Mononuclear cell (primary cell): ENCODE data around the gene SNX25. TPM values are rescaled to one million over a fixed set of nuclear protein-coding genes. Genes with fewer than 3 reads are reported as not detected.
"Not testable (repeated sequence)": the region's sequence is repeated elsewhere in the genome, so short reads cannot be mapped to it uniquely, and the experiment has no call there.

Source experiments
- H3K27me3 ChIP-seq: 2 replicates; pipeline ENCODE4 v1.6.0; 2011; ENCODE audit warnings: low read length, control low read depth; ENCODE audit not compliant: insufficient read depth
- H3K4me1 ChIP-seq: 2 replicates; pipeline ENCODE4 v1.5.1; 2011; ENCODE audit warnings: mild to moderate bottlenecking, low read length, control low read depth; ENCODE audit not compliant: insufficient read depth
- H3K4me3 ChIP-seq: 2 replicates; pipeline ENCODE4 v1.5.1; 2011; ENCODE audit warnings: mild to moderate bottlenecking, low read length, moderate library complexity
- H3K9me3 ChIP-seq: 2 replicates; pipeline ENCODE4 v1.5.1; 2011; ENCODE audit warnings: low read depth, mild to moderate bottlenecking, control low read depth, low read length
- total RNA-seq: library from RNA; depleted of rRNA; stranded (reverse); fragments of >200 nt; gene quantifications from one replicate; pipeline ENCODE4 v1.2.3, GENCODE V29; 2012

The SNX25 gene
- total RNA-seq, 1 donor = 30.1 TPM

DNA sequence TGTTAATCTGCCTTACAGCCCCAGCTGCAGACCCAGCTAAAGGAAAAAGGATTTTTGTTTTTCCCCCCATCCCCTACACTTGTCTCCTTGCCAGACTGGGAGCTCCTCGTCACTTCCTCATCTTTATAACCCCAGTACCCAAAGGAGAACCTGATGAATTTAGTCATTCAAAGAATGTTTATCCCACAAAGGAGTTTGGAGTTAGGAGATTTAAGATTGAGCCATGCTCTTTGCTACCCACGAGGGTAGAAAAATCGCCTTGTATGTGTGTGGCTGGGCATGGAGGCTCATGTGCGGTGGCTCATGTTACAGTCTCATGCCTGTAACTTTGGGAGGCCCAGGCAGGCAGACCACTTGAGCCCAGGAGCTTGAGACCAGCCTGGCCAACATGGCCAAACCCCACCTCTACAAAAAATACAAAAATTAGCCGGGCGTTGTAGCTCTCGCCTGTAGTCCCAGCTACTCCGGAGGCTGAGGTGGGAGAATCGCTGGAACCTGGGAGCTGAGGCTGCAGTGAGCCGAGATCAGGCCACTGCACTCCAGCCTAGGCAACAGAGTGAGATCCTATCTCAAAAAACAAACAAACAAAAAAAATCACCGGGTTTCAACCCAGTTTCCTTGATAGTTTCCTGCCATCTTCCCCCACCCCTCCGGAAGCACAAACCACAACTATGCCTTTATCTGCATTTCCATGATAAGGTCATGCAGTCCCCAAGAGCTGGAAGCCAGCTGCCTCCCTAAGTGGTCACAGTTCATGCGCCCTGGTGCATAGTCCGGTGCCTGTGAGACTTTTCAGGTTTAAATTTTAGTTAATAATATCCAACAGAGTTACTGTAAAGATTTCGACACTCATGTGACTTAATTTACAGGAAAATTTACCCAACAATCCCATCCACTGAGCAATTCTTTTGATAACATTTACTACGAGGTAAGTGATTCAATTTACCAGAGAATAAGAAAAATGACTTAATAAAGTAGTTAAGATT, 7.1 kb upstream of the SNX25 start:
- no peaks in the 10 kb centered on the region for H3K9me3 ChIP-seq
- no peaks in the 10 kb centered on the region for H3K27me3 ChIP-seq
- H3K4me1 ChIP-seq = peaks cover 36% of the 10 kb centered on the region
- no peak overlapping the region for H3K4me3 ChIP-seq

DNA sequence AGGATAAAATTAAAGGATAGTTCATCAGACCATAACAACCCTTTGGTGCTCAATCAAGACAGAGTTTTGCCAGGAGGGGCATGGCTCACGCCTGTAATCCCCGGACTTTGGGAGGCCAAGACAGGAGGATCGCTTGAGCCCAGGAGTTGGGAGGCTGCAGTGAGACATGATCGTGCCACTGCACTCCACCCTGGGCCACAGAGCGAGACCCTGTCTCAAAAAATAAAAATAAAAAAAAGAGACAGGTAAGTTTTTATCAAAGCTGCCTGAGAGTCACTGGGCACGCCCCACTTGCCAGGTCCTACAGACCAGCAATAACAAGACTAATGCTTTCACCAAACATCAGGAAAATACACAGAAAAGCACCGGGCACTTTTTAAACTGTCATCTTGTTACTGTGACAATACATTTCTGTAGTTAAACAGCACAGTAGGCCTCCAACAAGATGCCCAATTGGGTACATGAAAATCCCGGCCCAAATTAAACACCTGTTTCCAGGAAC, 6.4 kb upstream of the SNX25 start:
- peak overlapping the region; percentile 56 for H3K4me3 ChIP-seq
- no peaks in the 10 kb centered on the region for H3K27me3 ChIP-seq

DNA sequence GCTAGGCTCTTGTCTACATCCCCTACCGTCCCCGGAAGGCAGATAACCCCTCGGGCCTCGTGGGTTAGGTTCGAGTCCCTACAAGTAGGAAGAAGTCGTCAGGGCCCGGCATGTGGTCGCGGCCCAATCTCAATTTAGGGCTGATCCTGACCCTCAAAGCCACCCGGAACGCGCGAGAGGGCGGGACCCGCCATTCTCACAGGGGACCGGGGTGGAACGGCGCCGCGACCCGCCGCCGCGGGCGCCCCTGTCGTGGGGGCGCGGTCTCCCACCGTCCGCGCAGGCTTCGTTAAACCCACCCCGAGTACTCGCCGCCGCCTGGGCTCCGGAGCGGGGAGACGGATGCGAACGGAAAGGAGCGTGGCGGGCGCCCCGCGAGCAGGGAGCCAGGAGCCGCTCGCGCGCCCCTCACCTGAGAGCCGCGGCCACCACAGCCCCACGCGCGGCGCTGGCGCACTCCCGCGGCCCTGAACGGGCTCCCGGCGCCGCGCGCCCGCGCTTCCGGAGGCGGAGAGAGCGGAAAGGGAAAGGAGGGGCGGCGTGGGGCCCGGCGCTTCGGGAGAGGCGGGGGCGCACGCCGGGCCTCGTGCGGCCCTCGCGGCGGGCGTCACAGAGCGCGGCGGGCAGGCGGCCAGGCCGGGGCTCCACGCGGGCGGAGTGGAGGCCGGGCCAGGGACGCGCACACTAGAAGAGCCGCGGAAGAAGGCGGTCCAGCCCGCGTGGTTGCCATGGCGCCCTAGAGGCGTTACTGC, 5.7 kb upstream of the SNX25 start, which contains the start of gene CFAP97:
Gene CFAP97, minus strand, starts transcription at position 515 of the 752 bp plus-strand sequence. CDS start 12,804 bp downstream, outside the sequence.
- Histone ChIP-seq H3K27me3 (peaks cover 2% of the 10 kb centered on the region), H3K4me3 (peak within 1 kb of the TSS; percentile 56), H3K4me1 (peaks cover 36% of the 10 kb centered on the region), H3K9me3 (no peaks in the 10 kb centered on the region)

More for the DNA sequence above, 6.4 kb upstream of the SNX25 start:
- Histone ChIP-seq H3K9me3 (no peaks in the 10 kb centered on the region), H3K4me1 (peaks cover 36% of the 10 kb centered on the region)

DNA sequence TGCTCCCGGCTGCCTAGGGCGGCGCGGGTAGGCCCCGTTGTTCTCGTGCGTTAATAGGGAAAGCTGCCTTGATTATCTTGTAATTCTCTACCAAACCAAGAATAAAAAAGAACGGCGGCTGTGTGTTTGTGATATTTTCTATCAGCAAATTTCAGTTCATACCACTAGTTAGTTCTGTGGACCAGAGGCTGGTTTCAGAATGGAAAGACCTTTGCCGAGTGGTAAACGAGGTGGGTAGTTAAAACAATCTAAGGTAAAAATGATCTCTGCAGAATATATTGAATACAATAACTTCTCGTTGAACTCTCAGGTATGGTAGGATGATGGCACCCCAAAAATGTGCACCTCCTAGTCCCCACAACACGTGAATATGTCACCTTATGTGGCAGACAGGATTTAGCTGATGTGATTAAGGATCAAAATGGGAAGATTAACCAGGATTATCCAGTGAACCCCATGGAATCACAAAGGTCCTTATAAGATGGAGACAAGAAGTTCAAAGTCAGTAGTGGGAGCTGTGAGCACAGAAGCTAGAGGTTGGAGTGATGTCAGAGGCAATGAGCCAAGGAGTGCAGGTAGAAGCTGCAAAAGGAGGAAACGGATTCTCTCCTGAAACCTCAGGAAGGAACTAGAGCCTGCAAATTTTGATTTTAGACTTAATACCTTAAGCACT, 5.0 kb upstream of the SNX25 start:
- Histone ChIP-seq H3K4me3 (peak overlapping the region; percentile 56), H3K9me3 (no peaks in the 10 kb centered on the region), H3K4me1 (peaks cover 42% of the 10 kb centered on the region), H3K27me3 (peaks cover 8% of the 10 kb centered on the region)

DNA sequence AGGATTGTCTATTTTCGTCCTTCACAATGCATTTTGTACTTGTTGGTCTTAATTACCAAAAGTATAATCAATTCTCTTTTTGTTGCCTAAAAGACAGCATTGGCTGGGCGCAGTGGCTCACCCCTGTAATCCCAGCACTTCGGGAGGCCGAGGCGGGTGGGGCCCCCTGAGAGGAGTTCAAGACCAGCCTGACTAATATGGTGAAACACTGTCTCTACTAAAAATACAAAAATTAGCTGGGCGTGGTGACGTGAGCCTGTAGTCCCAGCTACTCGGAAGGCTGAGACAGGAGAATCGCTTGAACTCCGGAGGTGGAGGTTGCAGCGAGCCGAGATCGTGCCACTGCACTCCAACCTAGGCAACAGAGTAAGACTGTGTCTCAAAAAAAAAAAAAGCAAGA, 4.3 kb upstream of the SNX25 start:
- H3K27me3 ChIP-seq, H3K4me3 ChIP-seq, H3K9me3 ChIP-seq: not testable (repeated sequence)
- H3K4me1 ChIP-seq = peaks cover 42% of the 10 kb centered on the region

DNA sequence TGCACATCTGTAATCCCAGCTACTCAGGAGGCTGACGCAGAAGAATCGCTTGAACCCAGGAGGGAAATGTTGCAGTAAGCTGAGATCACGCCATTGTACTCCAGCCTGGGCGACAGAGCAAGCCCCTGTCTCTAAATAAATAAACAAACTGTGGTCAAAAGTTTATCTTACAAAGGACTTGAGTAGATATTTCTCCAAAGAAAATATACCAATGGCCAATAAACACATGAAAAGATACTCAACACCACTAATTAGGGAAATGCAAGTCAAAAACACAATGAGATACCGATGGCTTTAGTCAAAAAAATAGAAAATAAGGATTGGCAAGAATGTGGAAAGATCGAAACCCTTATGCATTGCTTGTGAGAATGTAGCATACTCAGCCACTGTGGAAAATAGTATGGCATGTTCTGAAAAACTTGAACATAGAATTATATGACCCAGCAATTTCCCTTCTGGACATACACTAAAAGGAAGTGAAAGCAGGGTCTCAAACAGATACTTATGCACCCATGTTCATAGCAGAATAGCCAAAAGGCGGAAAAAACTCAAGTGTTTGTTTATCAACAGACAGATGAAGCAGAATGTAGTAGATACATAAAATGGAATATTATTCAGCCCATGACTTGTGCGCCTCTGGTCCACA, 3.6 kb upstream of the SNX25 start:
- Histone ChIP-seq H3K9me3 (no peaks in the 10 kb centered on the region), H3K27me3 (peaks cover 13% of the 10 kb centered on the region), H3K4me1 (peaks cover 47% of the 10 kb centered on the region), H3K4me3 (no peak overlapping the region)

DNA sequence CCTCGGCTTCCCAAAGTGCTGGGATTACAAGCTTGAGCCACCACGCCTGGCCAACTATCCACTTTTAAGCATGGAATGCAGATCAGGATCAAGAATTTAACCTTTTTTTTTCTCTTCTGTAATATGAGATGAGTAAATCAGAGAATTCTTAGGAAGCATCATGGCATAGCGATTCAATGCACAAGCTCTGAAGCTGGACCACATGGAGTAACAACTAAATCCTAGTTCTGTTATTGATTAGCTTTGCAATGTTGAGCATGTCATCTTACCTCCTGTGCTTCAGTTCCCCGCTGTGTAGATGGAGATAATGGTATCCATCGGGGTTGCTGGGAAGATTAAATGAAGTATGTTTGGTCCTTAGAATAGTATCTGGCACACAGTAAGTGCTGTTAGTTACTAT, 1.9 kb upstream of the SNX25 start:
- H3K27me3 ChIP-seq = peaks cover 30% of the 10 kb centered on the region
- no peaks in the 10 kb centered on the region for H3K9me3 ChIP-seq
- peaks cover 40% of the 10 kb centered on the region for H3K4me1 ChIP-seq
- no peak overlapping the region for H3K4me3 ChIP-seq

DNA sequence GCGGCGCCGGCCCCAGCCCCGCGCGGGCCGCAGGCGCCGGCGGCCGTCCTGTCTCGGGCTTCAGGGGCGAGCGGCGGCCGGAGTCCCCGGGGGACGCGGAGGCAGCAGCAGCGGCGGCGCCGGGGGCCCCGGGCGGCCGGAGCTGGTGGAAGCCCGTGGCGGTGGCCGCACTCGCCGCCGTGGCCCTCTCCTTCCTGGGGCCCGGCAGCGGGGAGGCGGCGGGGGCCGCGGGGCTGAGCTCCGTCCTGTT, 379 bp downstream of the SNX25 start:
- Histone ChIP-seq H3K4me3 (peak overlapping the region; percentile 49), H3K4me1 (peaks cover 26% of the 10 kb centered on the region), H3K27me3 (peaks cover 44% of the 10 kb centered on the region)
- H3K9me3 ChIP-seq = not testable (repeated sequence)

DNA sequence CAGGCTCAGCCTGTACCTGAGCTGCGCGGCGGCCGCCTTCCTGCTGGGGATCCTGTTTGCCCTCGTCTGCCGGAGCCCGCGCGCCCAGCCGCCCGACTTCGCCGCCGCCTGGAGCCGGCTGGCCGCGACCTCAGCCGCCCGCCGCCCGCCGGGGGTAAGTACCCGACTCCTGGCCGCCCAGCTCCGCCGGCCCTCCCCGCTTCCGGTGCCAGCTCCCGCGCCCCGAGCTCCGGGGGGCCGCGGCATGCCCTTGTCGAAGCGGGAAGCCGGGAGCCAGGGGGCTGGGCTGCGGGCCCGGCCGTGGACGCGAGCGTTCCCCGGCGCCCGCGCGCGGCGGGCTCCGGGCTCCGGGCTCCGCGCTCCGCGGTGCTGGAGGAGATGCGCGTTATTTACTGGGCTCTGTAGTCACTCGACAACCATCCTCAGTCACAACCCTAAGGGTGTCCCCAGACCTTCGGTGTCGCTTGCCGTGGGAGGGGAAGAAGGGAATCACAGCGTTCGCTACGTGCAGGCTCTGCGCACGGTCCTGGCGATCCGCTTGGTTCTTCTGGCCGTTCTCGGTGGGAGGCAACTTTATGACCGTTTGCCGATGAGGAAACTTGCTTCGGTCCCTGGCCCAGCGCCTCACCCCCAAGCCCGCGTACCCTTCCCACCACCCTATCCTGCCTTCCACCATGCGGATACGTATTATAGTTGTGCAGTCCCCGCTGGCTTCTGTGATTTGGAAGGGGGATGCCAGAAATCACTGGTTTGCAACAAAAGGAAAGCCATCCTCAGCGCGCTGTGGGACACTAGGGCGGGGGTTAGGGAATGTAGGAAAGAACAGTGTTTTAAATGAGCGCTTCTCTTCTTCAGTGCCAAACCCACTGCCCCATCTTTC, 944 bp downstream of the SNX25 start:
- Histone ChIP-seq H3K4me1 (peaks cover 20% of the 10 kb centered on the region), H3K4me3 (peak overlapping the region; percentile 49), H3K27me3 (peaks cover 44% of the 10 kb centered on the region), H3K9me3 (no peaks in the 10 kb centered on the region)

DNA sequence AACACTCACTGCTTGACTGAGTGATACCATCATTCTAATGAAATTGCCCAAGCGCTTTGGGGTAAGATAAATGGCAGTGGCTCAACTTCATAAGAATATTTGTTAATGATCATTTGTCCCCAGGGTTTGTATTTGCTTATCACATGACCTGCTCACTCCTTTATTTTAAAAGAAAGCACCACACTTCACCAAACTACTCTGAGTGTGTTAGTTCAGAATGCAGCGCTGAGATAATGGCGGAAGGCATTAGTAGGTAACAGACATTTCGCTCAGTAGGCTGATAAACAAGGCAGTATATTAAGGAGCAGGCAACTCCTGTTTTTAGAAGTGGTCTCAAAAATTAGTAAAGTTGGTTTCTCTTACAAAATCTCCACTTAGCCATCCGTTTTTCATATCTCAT, 1.6 kb downstream of the SNX25 start:
- no peaks in the 10 kb centered on the region for H3K9me3 ChIP-seq
- H3K4me3 ChIP-seq = no peak overlapping the region
- peaks cover 16% of the 10 kb centered on the region for H3K4me1 ChIP-seq
- H3K27me3 ChIP-seq = peaks cover 44% of the 10 kb centered on the region

DNA sequence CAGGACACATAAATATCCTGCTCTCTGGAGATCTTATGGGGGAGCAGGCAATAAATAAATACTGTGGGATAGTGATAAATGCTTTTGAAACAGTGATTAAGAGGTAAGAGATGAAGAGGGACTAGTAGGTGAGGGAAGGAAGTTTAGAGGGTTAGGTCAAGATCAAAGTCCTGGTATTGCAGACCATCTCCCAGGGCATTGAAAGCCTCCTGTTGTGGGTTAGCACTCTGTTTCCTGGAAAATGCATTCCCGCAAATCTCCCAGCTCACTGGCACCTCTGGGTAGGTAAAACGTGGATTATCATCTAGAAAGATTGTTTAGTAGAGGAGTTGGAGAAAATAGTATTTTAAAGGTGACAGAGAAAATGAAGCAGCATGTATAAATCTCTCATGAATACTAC, 2.2 kb downstream of the SNX25 start:
- peaks cover 44% of the 10 kb centered on the region for H3K27me3 ChIP-seq
- peaks cover 16% of the 10 kb centered on the region for H3K4me1 ChIP-seq
- no peak overlapping the region for H3K4me3 ChIP-seq

DNA sequence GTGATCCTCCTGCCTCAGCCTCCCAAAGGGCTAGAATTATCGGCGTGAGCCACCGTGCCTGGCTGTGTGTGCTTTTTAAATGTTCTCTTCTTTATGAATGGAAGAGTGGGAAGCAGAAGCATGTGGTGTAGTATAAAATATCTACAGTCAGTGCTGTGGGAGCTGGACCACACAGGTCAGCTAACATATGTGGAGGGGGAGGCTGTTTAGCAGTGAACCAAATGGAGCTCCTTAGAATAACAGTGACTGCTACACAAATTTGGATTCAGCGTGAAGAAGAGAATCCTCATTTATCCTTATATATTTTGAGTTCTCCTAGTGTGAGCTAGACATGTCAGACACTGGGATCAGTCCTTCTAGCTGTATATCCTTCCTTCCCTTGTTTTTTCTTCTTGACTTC, 3.2 kb downstream of the SNX25 start:
- H3K4me1 ChIP-seq = peaks cover 16% of the 10 kb centered on the region
- peaks cover 44% of the 10 kb centered on the region for H3K27me3 ChIP-seq
- no peaks in the 10 kb centered on the region for H3K9me3 ChIP-seq
- no peak overlapping the region for H3K4me3 ChIP-seq

More for the DNA sequence above, 2.2 kb downstream of the SNX25 start:
- no peaks in the 10 kb centered on the region for H3K9me3 ChIP-seq

DNA sequence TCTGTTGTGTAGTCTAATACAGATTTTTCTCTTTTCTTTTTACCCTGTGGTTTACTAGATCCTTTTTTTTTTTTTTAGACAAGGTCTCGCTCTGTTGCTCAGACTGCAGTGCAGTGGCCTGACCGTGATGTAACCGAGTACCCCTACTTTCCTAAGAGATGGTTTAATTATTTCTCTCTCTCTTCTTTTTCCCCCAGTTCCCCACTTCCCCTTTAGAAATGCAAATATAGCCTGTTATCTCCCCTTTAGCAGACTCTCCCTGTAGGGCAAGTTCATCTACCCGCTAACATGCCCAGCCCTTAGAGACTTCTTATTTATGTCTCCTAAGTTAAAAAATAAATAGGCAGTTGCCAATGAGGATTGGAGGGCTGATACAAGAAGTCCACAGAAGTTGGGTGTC, 4.5 kb downstream of the SNX25 start:
- H3K4me1 ChIP-seq = peaks cover 15% of the 10 kb centered on the region
- peaks cover 39% of the 10 kb centered on the region for H3K27me3 ChIP-seq
- H3K4me3 ChIP-seq = no peak overlapping the region
- H3K9me3 ChIP-seq = no peaks in the 10 kb centered on the region

DNA sequence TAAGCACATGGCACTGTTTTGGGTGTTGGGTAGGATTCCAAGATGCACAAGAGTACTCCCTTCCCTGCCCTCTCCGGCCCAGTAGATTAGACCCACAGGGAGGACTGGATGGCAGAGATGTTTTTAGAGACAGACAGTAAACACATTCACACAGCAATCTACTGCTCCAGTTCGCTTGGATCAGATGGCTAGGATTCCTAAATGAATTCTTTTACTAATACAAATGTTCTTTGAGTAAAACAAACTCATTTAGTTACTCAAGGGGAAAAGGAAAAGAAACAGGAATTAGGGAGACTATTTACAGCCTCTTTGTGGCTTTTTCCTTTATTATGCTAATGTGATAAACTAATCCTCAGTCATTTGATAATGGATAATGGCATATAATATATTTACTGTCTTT, 5.9 kb downstream of the SNX25 start:
- H3K4me3 ChIP-seq = no peak overlapping the region
- H3K9me3 ChIP-seq = no peaks in the 10 kb centered on the region
- H3K27me3 ChIP-seq = peaks cover 36% of the 10 kb centered on the region
- peaks cover 11% of the 10 kb centered on the region for H3K4me1 ChIP-seq
